Fibroblast of lung (primary cell): ENCODE results near the gene ARHGAP44. TPM values are rescaled to one million over a fixed set of nuclear protein-coding genes. Genes with fewer than 3 reads are reported as not detected.

Experiments
- DNase-seq, 2 donors: peaks; one replicate each; pipeline versions ENCODE4 v3.0.0 to v3.0.0-alpha.2; 2010; ENCODE audit warnings: low read depth in 2 of 2
- H2AFZ ChIP-seq: 2 replicates; pipeline ENCODE4 v1.5.1; 2012; ENCODE audit warnings: low read length, control low read depth, inconsistent platforms
- H3K27ac ChIP-seq: 2 replicates; pipeline ENCODE4 v1.5.1; 2011; ENCODE audit warnings: low read length, control low read depth; ENCODE audit not compliant: insufficient read depth
- H3K27me3 ChIP-seq: 2 replicates; pipeline ENCODE4 v1.5.1; 2011; ENCODE audit warnings: mild to moderate bottlenecking, low read length; ENCODE audit not compliant: control insufficient read depth, insufficient read depth
- H3K36me3 ChIP-seq: 2 replicates; pipeline ENCODE4 v1.5.1; 2011; ENCODE audit warnings: low read length; ENCODE audit not compliant: control insufficient read depth, insufficient read depth
- H3K4me1 ChIP-seq: 2 replicates; pipeline ENCODE4 v1.5.1; 2011; ENCODE audit warnings: low read length; ENCODE audit not compliant: control insufficient read depth, insufficient read depth; ENCODE audit errors: extremely low read depth
- H3K4me2 ChIP-seq: 2 replicates; pipeline ENCODE4 v1.5.1; 2011; ENCODE audit warnings: low read length, control low read depth; ENCODE audit not compliant: insufficient read depth; ENCODE audit errors: extremely low read depth
- H3K4me3 ChIP-seq, 4 experiments: fragments of 200-600 bp in 1 of 4; sonication (generic) in 1 of 4; replicated peaks in 1 of 4; 2 replicates each; pipeline ENCODE4 v1.5.1; 2011 to 2016; ENCODE audit warnings: low read length in 4 of 4, low read depth in 3 of 4, mild to moderate bottlenecking in 3 of 4, control low read depth in 2 of 4, inconsistent platforms in 1 of 4, mixed read lengths in 1 of 4; ENCODE audit not compliant: insufficient read depth in 1 of 4; ENCODE audit errors: control extremely low read depth in 1 of 4
- H3K79me2 ChIP-seq: 2 replicates; pipeline ENCODE4 v1.5.1; 2012; ENCODE audit warnings: mild to moderate bottlenecking, low read length, inconsistent platforms; ENCODE audit not compliant: control insufficient read depth, insufficient read depth
- H3K9ac ChIP-seq: 2 replicates; pipeline ENCODE4 v1.5.1; 2011; ENCODE audit warnings: mild to moderate bottlenecking, low read length, control low read depth; ENCODE audit not compliant: insufficient read depth
- H3K9me3 ChIP-seq: 2 replicates; pipeline ENCODE4 v1.5.1; 2012; ENCODE audit warnings: low read depth, low read length; ENCODE audit not compliant: control insufficient read depth, insufficient read depth
- H4K20me1 ChIP-seq: 2 replicates; pipeline ENCODE4 v1.5.1; 2011; ENCODE audit warnings: low read length; ENCODE audit not compliant: control insufficient read depth, insufficient read depth; ENCODE audit errors: extremely low read depth
- CTCF ChIP-seq, 2 donors: IDR thresholded peaks in 1 of 2; conservative IDR thresholded peaks in 1 of 2; 1 replicate in 1 of 2; 2 replicates in 1 of 2; pipeline ENCODE4 v1.5.1; 2011 to 2012; ENCODE audit warnings: low read length in 2 of 2, control low read depth in 1 of 2, inconsistent platforms in 1 of 2, low read depth in 1 of 2, mild to moderate bottlenecking in 1 of 2
- EZH2 ChIP-seq: IDR thresholded peaks from 2 replicates; pipeline ENCODE4 v1.5.1; 2012; ENCODE audit warnings: low read length, control low read depth, mild to moderate bottlenecking; ENCODE audit errors: missing control alignments
- polyA plus RNA-seq, 2 donors: library from polyadenylated mRNA; depleted of rRNA in 1 of 2; stranded (reverse) in 1 of 2; unstranded in 1 of 2; fragments of >200 nt; gene quantifications; 2 replicates each; pipeline ENCODE4 v1.2.1, GENCODE V29; 2011 to 2012; ENCODE audit warnings: missing spikeins in 1 of 2
- total RNA-seq: library from RNA; depleted of rRNA; stranded (reverse); fragments of >200 nt; gene quantifications from 2 replicates; pipeline ENCODE4 v1.2.1, GENCODE V29; 2014

Gene ARHGAP44
- total and polyA plus RNA-seq, 2 donors (not counting 1 experiment from before 2014, with no cell fraction given), result 0.48 to 1.7 TPM

GRCh38 chr17:12909511-12909910 is 120.2 kb downstream of the ARHGAP44 start:
- Histone ChIP-seq H3K27ac (no peak overlapping the region), H3K36me3 (no peaks in the 10 kb centered on the region), H3K4me2 (no peak overlapping the region), H3K9ac (no peak overlapping the region), H3K27me3 (no peaks in the 10 kb centered on the region), H3K79me2 (no peaks in the 10 kb centered on the region), H3K4me1 (no peaks in the 10 kb centered on the region), H3K9me3 (no peaks in the 10 kb centered on the region), H4K20me1 (no peaks in the 10 kb centered on the region), H2AFZ (no peak overlapping the region), H3K4me3 (no peak overlapping the region)
- TF ChIP-seq CTCF (conservative IDR thresholded peaks at IDR 0.05 in 1 of 2, IDR thresholded peaks at IDR 0.05 in 1 of 2; ENCODE audit: low read depth in 1 of 2, low read length in 2 of 2), result no peak
- no peak for TF ChIP-seq EZH2
- DNase-seq, result no peak

GRCh38 chr17:12911239-12911638 is 121.9 kb downstream of the ARHGAP44 start:
- Histone ChIP-seq H3K27ac (no peak overlapping the region), H3K9me3 (no peaks in the 10 kb centered on the region), H2AFZ (no peak overlapping the region), H3K79me2 (no peaks in the 10 kb centered on the region), H3K4me1 (no peaks in the 10 kb centered on the region), H3K36me3 (no peaks in the 10 kb centered on the region), H3K4me2 (no peak overlapping the region), H3K27me3 (no peaks in the 10 kb centered on the region), H4K20me1 (no peaks in the 10 kb centered on the region), H3K9ac (no peak overlapping the region), H3K4me3 (no peak overlapping the region)
- DNase-seq, result peak; percentile 12 to 15
- TF ChIP-seq CTCF (conservative IDR thresholded peaks at IDR 0.05 in 1 of 2, IDR thresholded peaks at IDR 0.05 in 1 of 2; ENCODE audit: low read depth in 1 of 2, low read length in 2 of 2), result no peak
- no peak for TF ChIP-seq EZH2

- H2AFZ ChIP-seq, result no peak overlapping the region
- DNase-seq, result no peak
- H3K79me2 ChIP-seq, result no peaks in the 10 kb centered on the region
- no peaks in the 10 kb centered on the region for H3K9me3 ChIP-seq
- no peaks in the 10 kb centered on the region for H3K36me3 ChIP-seq
- no peaks in the 10 kb centered on the region for H4K20me1 ChIP-seq
- H3K4me3 ChIP-seq, result no peak overlapping the region
- H3K27me3 ChIP-seq, result no peaks in the 10 kb centered on the region
- no peak for TF ChIP-seq EZH2
- no peak for TF ChIP-seq CTCF (conservative IDR thresholded peaks at IDR 0.05 in 1 of 2, IDR thresholded peaks at IDR 0.05 in 1 of 2; ENCODE audit: low read depth in 1 of 2, low read length in 2 of 2)
- H3K4me1 ChIP-seq, result no peaks in the 10 kb centered on the region
- no peak overlapping the region for H3K9ac ChIP-seq
- H3K4me2 ChIP-seq, result no peak overlapping the region
- H3K27ac ChIP-seq, result no peak overlapping the region
These were observed 128.1 kb downstream of the ARHGAP44 start for GRCh38 chr17:12917399-12917798.
